GM12872 (cell line): ENCODE data around the gene ALDH1L1.
A peak's percentile ranks its signal among the peaks of the same experiment; 100 is the strongest.

Source experiments
- TF ChIP-seq, protein P1 (sequence below): IDR thresholded peaks from 3 replicates; pipeline ENCODE4 v1.5.1; 2011; ENCODE audit warnings: low read depth, mild to moderate bottlenecking, low read length, moderate library complexity; ENCODE audit not compliant: insufficient read depth

The ALDH1L1 gene

DNA sequence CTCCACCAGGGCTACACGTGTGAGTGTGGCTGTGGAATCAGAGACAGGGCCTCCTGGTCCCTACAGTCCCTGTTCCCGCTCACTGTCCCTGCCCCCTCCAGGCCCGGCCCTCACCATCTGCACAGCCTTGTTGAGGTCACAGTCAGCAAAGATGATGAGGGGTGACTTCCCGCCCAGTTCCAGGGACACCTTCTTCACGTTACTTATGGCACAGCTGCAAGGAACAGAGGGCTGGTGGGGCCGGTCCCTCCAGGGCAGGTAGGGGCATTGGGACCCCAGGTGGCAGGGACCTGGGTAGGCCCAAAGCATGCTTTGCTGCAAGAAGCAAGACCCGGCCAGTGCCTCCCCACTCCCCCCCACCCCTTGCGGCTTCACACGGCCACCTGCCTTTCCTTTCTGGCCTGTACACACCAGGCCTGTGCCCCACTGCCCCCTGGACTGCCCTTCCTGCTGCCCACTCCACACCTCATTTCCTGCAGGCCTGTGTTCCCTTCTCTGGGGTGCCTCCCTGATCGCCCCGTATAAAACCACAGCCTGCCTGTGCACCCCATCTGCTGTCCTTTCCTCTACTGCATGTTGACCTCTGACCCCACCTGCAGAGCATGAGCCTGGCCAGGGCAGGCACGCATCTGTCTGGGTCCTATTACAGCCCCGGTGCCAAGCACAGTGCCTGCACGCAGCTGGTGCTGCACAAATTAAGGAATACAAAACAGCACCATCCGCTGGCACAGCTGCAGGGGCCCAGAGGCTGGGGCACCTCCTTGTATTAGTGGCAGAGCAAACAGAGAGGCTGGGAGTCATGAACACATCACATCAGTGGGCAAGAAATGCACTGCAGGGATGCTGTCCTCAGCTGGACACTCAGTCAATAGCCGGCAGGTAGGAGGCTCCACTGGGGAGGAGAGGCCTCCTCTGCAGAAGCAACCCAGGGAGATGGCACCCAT lies 65.7 kb downstream of the ALDH1L1 start:
- TF ChIP-seq, protein P1, sequence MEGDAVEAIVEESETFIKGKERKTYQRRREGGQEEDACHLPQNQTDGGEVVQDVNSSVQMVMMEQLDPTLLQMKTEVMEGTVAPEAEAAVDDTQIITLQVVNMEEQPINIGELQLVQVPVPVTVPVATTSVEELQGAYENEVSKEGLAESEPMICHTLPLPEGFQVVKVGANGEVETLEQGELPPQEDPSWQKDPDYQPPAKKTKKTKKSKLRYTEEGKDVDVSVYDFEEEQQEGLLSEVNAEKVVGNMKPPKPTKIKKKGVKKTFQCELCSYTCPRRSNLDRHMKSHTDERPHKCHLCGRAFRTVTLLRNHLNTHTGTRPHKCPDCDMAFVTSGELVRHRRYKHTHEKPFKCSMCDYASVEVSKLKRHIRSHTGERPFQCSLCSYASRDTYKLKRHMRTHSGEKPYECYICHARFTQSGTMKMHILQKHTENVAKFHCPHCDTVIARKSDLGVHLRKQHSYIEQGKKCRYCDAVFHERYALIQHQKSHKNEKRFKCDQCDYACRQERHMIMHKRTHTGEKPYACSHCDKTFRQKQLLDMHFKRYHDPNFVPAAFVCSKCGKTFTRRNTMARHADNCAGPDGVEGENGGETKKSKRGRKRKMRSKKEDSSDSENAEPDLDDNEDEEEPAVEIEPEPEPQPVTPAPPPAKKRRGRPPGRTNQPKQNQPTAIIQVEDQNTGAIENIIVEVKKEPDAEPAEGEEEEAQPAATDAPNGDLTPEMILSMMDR = no peak

DNA sequence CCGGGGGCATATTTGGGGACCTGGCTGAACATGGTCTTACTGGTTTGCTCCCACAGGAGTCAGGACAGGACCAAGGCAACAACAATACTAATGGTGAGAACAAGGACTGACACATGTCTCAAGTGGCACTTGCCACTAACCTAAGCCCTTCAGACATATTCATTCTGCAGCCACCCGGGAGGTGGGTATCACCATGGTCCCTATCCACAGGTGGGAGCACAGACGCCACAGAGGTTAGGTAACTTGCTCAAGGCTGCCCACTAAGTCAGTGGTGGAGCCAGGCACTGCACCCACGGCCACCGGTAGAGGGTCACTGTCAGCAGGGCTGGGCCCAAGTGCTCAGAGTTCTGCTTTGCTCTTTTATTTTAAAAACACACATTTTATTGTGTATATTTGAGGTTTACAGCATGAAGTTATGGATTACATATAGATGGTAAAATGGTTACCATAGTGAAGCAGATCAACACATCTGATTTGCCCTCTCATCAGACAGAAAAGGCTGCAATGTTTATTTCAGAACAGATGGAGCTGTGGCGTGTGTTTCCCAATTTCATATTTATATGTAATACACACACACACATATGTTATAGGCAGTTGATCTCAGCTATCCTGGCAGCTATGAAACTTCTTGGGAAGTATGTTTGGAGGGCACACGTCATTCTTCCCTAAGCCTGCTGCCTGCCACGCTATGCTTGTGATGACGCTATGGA lies 66.5 kb downstream of the ALDH1L1 start:
- TF ChIP-seq, protein P1 = peak; percentile 59

DNA sequence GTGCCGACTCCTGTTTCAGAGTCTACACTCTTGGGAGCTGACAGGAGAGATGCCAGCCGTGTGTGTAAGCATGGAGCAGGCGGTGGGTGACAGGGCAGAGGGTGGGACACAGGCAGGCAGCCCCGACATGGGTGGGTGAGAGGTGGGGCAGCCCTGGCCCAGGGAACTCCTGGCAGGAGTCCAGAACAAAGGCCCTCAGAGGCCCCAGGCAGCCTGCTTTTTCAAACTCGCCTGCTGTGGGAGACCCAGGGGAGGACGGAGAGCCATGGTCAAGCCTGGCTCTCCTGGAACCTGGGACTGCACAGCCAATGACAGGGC lies 67.2 kb downstream of the ALDH1L1 start:
- TF ChIP-seq, protein P1 = no peak

DNA sequence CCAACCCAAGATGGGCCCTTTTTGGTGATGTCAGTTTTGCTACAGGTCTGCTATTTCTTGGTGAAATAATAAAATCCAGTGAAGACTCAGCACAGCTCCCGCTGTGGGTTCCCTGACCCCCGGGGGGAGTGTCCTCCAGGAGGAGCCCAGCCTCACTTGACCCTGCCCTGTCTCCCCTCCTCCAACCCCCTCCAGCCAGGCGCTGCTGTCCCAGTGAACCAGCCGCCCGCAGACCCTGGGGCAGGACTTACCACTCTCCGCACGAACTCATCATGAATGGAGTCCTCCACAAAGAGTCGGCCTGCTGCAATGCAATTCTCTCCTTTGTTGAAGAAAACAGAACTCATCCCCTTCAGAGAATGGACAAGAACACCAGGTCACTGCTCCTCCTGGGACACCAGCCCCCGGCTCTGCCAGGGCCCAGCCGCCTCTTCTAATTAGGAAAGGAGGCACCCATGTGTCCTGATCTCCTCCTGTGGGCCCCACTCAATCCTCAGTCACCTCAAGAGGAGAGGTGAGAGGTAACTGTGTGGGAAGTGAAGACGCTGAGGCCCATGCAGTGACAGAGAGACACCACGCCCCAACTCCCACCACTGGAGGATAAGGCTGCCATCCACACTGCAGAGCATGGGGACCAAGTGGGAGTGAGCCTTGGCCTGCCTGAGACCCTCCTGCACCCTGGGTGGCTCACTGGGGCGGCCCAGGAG lies 67.7 kb downstream of the ALDH1L1 start:
- TF ChIP-seq, protein P1 = no peak

DNA sequence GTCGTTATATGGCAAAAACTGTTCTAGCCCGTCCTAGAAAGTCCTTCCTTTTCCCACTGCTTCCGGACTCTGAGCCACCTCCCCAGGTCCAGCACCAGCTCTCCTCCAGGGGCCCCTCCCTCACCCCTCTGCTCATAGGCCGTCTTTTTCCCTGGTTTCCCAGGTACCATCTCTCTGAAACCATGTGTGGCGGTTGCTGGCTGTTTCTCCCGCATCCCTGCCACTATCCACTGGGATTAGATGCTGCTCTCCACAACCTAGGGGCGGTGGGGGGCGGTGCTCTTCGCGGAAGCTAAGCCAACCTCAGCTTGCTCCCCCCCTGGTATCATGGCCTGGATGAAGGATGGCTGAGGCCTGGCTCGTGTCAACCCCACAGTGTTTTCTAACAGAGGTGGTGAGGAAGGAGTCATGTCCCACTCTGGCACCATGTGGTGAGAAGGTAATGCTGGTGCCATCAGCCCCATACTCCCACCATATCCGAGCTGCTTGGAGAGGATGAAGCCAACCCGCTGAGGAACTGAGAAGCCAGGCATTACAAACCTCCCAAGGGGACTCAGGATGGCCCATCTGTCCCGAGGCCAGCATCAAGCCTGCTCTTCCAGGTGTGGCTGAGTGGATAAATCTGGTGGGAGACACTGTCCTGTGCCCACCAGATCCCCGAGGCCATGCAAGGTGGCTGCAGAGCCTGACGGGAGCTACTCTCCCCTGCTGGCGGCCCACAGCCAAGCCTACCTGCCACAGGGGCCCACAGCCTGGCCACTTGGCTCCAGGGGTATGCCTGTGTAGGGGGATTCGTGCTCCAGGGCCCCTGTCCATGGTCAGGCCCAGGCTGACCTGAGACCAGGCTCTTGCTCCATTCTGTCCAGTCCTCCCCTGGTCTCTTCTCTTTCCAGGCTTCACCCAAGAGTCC lies 68.6 kb downstream of the ALDH1L1 start:
- TF ChIP-seq, protein P1 = no peak

DNA sequence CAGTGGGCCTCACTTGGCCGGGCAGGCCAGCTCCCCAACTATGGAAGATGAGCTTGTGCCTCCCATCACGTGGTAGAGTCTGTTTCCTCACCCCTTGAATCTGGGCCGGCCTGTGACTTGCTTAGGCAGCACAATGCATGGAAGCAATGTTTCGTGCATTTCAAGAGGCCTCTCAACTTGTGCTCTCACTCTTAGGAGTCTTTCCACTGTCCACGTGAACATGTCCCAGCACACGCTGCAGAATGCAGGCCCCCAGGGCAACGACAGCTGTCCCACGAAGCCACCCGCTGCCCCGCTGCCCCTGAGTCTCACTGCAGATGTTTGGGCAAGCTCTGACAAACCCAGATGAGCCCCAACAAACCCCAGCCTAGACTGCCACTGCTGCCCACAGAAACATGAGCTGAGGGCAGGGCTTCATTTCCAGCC lies 69.2 kb downstream of the ALDH1L1 start:
- TF ChIP-seq, protein P1 = no peak
